RCC 7860 (cell line): ENCODE measurements around the gene MAST4.

Experiments used
- DNase-seq: peaks from one replicate; pipeline ENCODE4 v3.0.0-alpha.2; 2015; ENCODE audit warnings: low spot score
- FAIRE-seq: peaks from 2 replicates; lab custom pipeline; 2012; peaks lifted over from hg19 to GRCh38; lab: Jason Lieb, UNC

MAST4 gene

GRCh38 chr5:66867618-66868322 is 271.6 kb downstream of the MAST4 start:
- FAIRE-seq (no peak), DNase-seq (no peak)

GRCh38 chr5:66869347-66869746 is 273.2 kb downstream of the MAST4 start:
- FAIRE-seq (no peak), DNase-seq (no peak)

GRCh38 chr5:66870708-66871107 is 274.5 kb downstream of the MAST4 start:
- FAIRE-seq (no peak), DNase-seq (no peak)

DNA sequence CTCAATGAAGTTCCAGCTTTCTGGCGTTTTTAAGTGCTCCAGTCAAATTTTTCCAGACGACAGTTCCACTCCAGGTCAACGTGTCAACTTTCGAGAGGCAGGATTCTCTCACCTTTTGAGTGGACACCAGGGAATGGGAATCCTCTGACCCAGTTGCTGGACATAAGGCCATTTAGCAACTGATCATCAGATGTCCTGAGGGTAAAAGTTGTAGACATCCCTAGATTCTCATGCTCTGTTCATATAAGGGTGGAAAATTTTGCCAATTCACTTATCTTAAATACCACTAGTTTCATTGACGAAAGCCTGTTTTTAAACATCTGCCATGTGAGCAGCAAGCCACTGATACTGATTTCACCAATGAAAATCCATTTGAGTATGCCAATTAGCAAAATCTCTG is 275.5 kb downstream of the MAST4 start:
- FAIRE-seq, result no peak
- no peak for DNase-seq

GRCh38 chr5:66872736-66873331 is 276.6 kb downstream of the MAST4 start:
- DNase-seq (no peak), FAIRE-seq (no peak)

DNA sequence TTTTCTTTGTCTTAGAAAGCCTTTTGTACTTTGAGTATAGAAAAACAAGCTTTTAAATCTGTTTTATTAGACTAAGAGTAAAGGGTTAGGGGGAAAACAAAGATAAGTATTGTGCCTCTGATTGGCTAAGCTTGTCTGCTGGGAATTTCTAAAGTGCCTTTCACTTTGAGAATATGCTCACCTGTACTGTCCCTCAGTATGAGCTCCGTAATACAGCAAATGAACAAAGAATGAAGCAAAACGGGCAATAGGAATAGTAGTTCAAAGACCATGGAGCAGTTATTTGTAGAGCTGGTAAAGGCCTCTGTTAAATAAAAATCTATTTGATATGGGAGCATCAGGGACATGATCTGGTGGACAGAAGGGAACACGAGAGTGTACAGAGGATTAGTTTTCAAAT is 277.8 kb downstream of the MAST4 start:
- FAIRE-seq, result no peak
- DNase-seq, result no peak

DNA sequence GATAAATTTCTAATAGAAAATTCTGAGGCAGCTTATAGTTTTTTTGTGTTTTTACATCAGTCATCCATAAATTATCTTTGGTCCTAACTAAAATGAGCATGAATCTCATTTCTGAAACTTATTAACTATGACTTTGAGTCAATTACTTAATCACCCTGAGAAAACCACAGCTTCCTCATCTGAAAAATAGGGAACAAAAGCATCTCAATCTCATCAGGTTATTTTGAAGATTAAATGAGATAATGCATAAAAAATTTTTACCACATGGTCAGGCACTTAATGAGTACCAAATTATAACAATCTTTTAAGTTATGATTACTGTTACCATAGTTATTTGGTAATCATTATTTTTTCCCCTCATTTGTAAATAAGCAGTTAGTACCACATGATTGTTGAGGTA is 279.1 kb downstream of the MAST4 start:
- FAIRE-seq, result no peak
- no peak for DNase-seq

DNA sequence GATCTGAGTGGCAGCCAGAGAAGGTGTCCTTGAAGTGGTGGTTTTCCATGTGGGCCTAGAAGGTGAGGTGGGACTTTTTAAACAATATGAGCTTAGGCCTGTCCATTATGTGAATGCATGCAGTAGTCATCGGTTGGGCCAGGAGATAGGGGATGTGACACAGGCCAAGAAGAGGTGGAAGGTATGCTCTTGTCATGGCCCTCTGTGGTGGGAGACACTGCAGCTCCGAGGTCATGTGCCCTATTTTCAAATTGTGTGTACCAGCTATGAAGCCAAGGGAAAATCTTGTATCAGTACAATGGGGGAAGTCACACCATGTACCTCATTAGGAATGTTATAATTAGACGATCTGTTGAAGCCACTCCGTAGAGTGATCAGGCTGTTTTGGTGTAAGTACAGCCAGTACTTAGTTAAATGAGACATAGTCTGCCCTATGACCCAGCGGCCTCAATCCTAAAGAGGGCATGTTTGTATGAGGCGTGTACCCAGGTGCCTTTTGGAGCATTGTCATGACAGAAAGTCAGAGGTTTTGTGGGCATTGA is 280.1 kb downstream of the MAST4 start:
- FAIRE-seq (no peak), DNase-seq (no peak)

- FAIRE-seq, result no peak
- no peak for DNase-seq
Observed at GRCh38 chr5:66877843-66878242, 281.6 kb downstream of the MAST4 start.

DNA sequence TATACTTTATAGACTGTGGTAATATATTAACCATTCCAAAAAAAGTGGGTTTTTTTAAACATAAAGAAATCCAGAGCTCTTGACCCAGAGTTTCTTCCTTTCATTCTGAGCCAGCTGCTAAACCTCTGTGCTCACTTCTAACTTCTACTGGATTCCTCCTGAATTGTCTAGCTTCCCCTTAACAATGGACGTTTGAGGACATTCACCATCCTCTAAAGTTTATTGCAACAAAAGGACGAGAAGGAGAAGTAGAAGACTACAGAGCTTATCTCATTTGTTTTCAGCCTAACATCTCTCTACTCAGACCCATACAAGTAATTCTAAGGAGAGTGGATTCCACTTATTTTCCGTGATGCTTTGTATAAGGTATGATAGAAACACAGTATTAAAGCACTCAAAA is 284.2 kb downstream of the MAST4 start:
- DNase-seq, result no peak
- no peak for FAIRE-seq

DNA sequence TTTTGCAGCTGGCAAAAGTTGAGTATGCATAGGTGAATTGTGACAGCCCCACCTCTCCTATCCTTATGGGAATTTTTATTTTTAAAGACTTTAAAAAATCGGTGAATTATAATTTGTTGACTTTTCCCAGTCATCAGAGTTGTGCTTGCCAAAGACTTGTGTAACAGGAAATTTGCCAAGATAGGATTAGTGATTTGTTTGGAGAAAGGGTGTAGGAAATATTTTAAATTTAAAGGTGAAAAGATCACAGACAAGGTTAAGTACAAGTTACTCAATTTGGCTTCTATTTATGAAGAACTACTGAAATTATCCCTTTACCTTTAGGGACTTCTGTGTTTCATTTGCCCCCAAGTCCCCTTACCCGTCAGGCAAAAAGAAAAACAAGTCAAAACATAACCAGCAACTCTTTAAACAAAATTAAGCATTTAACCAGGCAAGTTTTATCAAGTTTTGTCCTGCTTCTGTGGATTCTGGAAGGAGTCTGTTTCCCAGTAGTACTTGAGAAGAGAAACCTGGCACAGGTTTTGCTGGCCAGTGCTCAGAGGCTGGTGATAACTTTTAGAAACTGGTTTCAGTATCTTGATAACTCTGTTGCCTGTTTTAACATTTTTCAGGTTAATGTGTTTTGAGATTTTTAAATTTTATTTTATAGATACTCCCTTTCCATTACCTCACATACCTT is 285.4 kb downstream of the MAST4 start:
- FAIRE-seq (no peak), DNase-seq (no peak)

DNA sequence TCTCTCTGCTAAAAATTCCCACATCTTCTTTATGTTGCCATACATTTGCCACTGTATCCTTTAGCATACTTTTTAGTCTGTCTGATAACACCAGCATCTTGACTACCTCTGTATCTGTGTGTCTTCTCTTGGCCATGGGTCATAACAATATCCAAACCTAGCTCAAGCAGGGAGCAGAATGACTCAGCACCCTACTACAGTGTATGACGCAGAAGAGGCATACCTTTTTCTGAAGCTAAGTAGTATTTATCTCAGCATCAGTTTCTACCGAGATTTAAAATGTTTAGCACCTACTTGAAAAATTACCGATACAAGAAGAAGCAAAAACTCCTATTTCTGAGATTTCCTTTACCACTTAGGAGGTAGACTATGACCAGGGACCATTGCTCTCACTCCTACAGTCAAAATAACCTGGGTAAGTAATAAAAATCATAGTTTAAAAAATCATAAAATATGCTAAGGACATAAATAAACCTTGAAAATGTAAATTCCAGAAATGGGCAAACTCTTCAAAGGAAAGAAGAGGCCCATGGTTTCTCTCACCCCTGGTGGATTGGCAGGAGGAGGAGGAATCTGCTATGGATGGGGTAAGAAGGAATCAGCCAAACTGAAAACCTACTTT is 286.5 kb downstream of the MAST4 start:
- no peak for FAIRE-seq
- no peak for DNase-seq

DNA sequence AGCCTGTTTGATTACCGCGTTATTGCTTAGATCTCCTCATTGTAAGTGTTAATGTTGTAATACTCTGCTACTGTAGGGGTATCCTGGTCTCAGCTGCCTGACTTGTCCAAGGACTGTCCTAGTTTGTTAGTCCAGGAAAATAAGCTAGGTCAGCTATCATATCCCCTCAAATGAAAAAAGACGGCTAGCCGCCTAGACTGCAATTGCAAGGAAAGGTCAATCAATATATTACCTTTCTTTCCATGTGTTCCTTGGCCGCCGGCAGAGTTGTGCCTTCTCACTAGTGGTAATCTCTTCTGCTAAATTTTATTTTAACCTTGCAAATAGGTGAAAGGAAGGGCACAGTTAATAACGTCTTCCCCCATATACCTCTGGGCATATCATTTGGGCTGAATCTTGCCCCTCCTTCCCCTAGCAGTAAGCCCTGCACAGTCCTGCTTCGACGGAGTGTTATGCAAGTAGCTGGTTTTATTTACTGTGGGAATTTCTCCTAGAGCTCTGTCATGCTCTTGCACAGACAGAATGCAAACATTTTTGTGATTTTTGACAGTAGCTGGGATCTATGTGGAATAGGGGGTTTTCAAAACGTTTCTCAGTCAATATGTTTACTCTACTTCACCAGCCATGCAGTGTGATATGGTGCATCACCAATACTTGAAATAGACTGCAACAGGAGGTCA is 288.5 kb downstream of the MAST4 start:
- no peak for DNase-seq
- FAIRE-seq, result no peak

GRCh38 chr5:66886941-66887340 is 290.7 kb downstream of the MAST4 start:
- no peak for DNase-seq
- FAIRE-seq, result no peak

GRCh38 chr5:66888613-66889012 is 292.4 kb downstream of the MAST4 start:
- DNase-seq, result no peak
- no peak for FAIRE-seq

DNA sequence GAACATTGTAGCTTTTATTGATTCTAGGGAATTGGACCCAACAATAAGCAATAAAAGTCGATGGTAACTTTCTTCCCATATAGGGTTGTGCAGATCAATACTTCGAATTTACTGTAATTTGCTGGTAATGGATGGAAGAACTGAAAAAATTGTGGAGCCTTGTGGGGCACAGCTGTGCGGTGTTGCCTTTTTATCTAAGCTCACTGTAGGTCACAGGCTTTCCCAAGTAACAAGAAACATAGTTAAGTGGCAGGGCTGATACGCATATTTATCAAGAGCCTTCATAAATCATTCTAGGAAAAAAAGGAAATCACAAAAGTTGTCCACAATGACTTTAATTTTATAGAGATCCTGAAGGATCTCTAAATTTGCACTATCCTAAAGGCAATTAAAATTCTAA is 292.9 kb downstream of the MAST4 start:
- FAIRE-seq, result no peak
- DNase-seq, result no peak

- FAIRE-seq (no peak), DNase-seq (no peak)
Observed at GRCh38 chr5:66889524-66889923, 293.3 kb downstream of the MAST4 start.

- FAIRE-seq, result no peak
- DNase-seq, result no peak
Observed at GRCh38 chr5:66891184-66891925, 295.2 kb downstream of the MAST4 start.

GRCh38 chr5:66892716-66893115 is 296.5 kb downstream of the MAST4 start:
- no peak for DNase-seq
- no peak for FAIRE-seq

DNA sequence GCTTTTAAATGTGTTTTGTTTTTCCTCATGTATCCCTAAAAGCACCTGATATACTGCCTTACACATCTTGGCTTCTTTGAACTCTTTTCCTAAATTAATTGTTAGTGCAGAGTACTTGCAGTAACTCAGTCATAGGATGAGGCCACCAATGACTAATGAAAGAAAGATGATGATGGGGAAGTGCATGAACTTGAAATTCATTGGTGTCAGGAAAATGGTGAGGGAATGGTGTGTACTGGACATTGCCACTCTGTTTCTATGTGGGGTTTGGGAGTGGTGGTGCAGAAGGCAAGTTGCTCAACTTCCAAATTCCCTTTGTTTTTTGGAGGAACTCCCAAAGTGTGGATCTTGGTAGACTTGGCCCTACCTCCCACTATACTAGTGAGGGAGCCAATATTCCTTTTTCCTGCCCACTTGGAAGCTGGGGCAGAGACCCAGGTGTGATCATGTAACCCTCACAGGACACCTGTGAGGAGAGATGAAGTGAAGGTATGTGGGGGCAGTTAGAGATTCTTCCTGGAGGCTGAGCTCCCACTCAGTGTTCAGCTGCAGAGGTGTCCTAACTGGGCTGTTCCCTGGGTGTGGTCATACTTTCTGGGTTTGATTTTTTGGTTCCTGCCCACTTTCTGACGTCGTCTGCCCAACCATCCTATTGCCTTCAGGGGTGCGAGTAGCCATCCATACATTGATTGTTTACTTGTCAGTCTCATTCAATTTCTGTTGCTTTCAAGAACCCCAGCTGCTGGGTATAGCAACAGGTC is 298.5 kb downstream of the MAST4 start:
- FAIRE-seq (no peak), DNase-seq (no peak)
